Measurements from ENCODE around the gene PPIB.

GRCh38 chr15:64187396-64188191, 24.8 kb upstream of the PPIB start:
- TF ChIP-seq, protein P1, sequence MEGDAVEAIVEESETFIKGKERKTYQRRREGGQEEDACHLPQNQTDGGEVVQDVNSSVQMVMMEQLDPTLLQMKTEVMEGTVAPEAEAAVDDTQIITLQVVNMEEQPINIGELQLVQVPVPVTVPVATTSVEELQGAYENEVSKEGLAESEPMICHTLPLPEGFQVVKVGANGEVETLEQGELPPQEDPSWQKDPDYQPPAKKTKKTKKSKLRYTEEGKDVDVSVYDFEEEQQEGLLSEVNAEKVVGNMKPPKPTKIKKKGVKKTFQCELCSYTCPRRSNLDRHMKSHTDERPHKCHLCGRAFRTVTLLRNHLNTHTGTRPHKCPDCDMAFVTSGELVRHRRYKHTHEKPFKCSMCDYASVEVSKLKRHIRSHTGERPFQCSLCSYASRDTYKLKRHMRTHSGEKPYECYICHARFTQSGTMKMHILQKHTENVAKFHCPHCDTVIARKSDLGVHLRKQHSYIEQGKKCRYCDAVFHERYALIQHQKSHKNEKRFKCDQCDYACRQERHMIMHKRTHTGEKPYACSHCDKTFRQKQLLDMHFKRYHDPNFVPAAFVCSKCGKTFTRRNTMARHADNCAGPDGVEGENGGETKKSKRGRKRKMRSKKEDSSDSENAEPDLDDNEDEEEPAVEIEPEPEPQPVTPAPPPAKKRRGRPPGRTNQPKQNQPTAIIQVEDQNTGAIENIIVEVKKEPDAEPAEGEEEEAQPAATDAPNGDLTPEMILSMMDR (conservative IDR thresholded peaks at IDR 0.05; ENCODE audit: low read depth, low read length) = no peak
- no peak for TF ChIP-seq EZH2 (IDR thresholded peaks at IDR 0.05; ENCODE audit: low read length, unreplicated experiment)

Data from PC-3 (cell line).